H7 (cell line): Measurements from ENCODE around the gene CDCP1. TPM values are rescaled to one million over a fixed set of nuclear protein-coding genes. Genes with fewer than 3 reads are reported as not detected.

Experiments used
- DNase-seq: peaks from one replicate; pipeline ENCODE4 v3.0.0; 2012
- H3K27me3 ChIP-seq: 2 replicates; pipeline ENCODE4 v1.6.0; 2011; ENCODE audit warnings: mild to moderate bottlenecking, low read length; ENCODE audit not compliant: control insufficient read depth, insufficient read depth
- H3K36me3 ChIP-seq: replicated peaks from 2 replicates; pipeline ENCODE4 v1.5.1; 2011; ENCODE audit warnings: low read length; ENCODE audit not compliant: control insufficient read depth, insufficient read depth
- H3K4me3 ChIP-seq: 2 replicates; pipeline ENCODE4 v1.5.1; 2011; ENCODE audit warnings: low read depth, mild to moderate bottlenecking, control low read depth, low read length, moderate library complexity; ENCODE audit not compliant: insufficient read depth
- total RNA-seq: library from RNA; depleted of rRNA; stranded (reverse); fragments of >200 nt; shearing (Covaris generic); gene quantifications from 2 replicates; pipeline ENCODE4 v1.2.3, GENCODE V29; 2014; rRNA removed

Gene CDCP1
- total RNA-seq, 1 experiment from 2014 or later, result 1.5 TPM

DNA sequence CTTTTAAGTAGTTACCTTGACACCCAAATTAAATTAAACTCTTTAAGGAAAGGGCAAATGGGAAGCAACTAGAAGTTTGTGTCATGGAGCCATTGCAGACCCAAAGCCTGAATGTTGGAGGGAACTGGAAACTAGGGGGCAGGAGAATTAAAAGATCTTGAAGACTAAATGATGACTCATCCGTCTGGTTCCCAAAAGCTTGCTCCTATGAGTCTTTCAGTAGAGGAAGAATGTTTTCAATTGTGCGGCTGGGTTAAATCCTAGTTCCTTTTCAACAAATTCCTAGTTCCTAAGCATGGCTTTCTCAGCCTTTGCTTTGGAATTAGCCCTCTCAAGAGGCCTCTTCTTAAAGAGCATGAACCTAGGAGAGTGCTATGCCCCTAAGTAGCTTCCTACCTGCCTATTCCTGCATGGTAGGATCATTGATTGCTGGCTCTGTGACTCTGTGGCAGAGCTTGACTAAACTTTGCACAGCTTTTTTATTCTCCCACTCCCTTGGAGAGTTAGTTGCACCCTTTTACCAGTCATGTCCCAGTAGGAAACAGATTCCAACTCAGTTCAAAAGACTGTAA lies 102.4 kb downstream of the CDCP1 start:
- Histone ChIP-seq H3K36me3 (no peaks in the 10 kb centered on the region), H3K27me3 (no peaks in the 10 kb centered on the region), H3K4me3 (no peak overlapping the region)
- no peak for DNase-seq

DNA sequence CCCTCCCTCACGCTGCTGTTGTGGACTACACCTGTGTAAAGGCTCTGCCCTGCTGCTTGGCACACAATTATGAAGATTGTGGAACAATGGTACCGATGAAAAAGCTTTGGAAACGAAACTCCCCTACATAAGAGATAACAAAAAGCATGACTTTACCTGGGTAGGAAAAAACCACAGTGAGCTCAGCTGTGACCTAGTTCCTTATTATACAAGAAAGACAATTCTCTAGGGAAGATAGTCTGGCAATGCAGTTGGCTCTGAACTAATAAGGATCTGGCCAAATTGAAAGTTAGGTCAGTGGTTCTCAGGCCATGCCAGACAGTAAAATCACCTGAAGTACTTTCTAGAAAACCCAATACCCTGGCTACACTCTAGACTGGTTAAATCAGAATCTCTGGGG lies 104.0 kb downstream of the CDCP1 start:
- H3K4me3 ChIP-seq, result no peak overlapping the region
- no peaks in the 10 kb centered on the region for H3K36me3 ChIP-seq
- no peak for DNase-seq
- H3K27me3 ChIP-seq, result no peaks in the 10 kb centered on the region

DNA sequence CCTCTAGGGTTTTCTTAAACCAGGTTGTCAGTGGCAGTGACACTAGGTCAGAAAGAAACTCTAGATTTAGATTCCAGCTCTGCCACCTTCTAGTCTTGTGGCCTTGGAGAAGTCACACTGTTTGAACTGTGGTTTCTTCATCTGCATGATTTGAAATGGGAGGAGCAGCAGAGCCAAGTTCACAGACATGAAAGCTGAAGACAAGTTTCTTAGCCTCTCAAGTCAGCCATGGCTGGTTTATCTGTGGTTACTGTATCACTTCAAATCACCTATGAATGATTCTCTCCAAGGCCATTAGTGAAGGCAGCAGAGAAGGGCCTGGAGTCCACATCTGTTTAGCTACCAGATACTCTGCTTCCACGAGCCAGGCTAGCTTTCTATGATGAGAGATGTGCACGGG lies 104.5 kb downstream of the CDCP1 start:
- H3K4me3 ChIP-seq, result no peak overlapping the region
- H3K36me3 ChIP-seq, result no peaks in the 10 kb centered on the region
- DNase-seq, result no peak
- H3K27me3 ChIP-seq, result peaks cover 1% of the 10 kb centered on the region; the same call in 1 of the 2 replicates

DNA sequence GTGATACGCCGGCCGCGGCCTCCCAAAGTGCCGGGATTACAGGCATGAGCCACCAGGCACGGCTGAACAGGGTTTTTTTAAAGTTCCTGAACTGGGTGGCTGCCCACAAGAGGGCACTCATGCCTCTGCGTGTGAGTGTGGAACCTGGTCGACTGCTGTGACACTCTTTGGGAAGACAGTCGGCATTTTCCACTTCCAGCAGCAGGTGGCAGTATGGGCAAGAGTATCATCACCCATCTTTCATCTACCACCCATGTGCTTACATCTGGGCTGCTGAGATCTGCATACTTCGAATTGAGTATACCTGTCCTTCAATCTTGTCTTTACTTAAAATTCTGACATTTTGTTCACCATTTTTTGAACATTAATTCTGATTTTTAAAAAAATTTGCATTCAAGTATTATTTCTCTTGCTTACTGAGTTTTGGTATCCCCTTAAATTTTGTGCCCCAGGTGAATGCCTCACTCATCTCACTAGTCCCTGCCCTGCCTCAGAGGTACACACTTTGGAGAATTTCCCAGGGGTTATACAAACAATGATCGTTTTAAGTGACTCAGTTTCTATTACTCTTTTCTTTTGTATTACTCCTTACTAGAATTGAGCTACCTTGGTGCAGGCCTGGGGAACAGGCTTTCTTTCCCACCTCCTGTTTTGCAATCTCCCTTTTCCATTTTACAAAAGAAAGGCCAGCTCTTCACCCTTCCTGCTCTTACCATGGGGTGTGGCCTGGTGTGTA lies 108.3 kb downstream of the CDCP1 start:
- peaks cover 14% of the 10 kb centered on the region; the same call in 1 of the 2 replicates for H3K27me3 ChIP-seq
- DNase-seq, result peak; percentile 91
- H3K36me3 ChIP-seq, result no peaks in the 10 kb centered on the region
- no peak overlapping the region for H3K4me3 ChIP-seq

DNA sequence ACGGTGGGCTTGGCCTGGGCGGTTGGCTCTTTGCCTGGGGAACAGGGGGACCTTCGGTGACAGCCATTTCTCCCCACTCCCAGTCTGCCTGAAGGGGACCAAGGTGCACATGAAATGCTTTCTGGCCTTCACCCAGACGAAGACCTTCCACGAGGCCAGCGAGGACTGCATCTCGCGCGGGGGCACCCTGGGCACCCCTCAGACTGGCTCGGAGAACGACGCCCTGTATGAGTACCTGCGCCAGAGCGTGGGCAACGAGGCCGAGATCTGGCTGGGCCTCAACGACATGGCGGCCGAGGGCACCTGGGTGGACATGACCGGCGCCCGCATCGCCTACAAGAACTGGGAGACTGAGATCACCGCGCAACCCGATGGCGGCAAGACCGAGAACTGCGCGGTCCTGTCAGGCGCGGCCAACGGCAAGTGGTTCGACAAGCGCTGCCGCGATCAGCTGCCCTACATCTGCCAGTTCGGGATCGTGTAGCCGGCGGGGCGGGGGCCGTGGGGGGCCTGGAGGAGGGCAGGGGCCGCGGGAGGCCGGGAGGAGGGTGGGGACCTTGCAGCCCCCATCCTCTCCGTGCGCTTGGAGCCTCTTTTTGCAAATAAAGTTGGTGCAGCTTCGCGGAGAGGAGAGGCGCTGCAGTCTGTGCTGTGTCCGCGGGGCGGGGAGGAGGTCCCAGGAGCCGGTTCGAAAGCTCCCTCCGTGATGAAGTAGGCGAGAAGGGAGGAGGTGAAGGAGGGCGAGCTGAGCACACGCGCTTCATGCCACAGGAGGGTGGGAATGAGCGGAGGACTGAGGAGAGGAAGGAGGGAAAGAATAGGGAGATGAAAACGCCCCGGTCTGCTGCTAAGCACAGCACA lies 110.5 kb downstream of the CDCP1 start:
- Histone ChIP-seq H3K36me3 (no peaks in the 10 kb centered on the region), H3K4me3 (peak overlapping the region; percentile 8; the same call in 1 of the 2 replicates), H3K27me3 (peaks cover 14% of the 10 kb centered on the region; the same call in 1 of the 2 replicates)
- DNase-seq, result peak; percentile 83

DNA sequence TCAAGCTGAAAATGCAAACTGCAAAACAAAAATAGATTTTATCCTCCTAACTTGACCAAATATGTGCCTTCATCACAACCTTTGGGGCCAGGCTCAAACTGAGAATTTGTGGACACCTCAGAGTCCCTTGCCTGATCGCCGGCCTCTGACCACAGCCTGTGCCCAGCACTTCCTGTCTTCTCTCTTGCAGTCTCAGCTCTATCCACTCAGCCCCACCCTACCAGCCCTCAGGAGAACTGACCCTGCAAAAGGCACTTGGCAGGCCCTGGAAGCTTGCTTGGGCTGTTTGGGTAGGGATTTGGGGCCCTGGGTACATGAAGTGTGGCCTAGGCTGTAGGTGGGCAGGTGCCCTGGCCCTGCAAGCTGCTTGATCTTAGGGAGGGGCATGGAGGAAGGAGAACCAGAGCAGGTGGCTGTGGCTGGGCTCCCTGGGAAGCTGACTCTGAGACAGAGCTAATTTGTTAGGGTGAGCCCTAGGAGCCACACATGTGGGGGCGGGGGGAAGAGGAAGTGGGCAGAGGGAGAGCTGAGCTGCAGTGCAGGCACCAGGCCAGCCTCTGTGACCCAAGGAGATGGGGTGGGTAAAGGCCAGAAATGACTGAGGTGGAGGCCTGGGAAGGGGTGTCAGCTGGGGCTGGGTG lies 111.4 kb downstream of the CDCP1 start:
- H3K27me3 ChIP-seq, result peaks cover 14% of the 10 kb centered on the region; the same call in 1 of the 2 replicates
- H3K36me3 ChIP-seq, result no peaks in the 10 kb centered on the region
- no peak overlapping the region for H3K4me3 ChIP-seq

DNA sequence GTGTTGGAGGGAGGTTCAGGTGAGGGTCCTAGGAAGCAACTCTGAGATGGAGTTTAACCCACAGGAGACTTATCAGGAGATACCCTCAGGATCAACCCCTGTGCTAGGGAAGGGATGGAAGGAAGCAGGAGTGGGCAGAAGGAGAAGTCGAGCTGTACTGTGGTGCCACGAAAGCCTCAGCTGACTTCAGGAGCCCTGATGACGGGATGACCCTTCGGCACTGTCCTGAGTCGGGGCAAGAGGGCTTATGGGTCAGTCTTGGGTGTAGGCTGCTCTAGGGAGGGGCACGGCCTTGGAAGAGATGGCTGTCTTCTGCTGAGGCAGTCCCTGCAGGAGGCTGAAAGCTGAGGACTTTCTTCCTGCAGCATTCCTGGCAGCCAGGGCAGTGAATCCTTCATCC lies 112.4 kb downstream of the CDCP1 start:
- Histone ChIP-seq H3K36me3 (no peaks in the 10 kb centered on the region), H3K4me3 (no peak overlapping the region), H3K27me3 (peaks cover 14% of the 10 kb centered on the region; the same call in 1 of the 2 replicates)
- no peak for DNase-seq

More for the DNA sequence above, 111.4 kb downstream of the CDCP1 start:
- DNase-seq, result no peak

Other genes with a start within 250 kb of the CDCP1 start
- 55.6 and 58.2 TPM in 2 replicates for gene ZDHHC3, start 170.2 kb downstream of the CDCP1 start, total RNA-seq
- 83.4 and 96.3 TPM in 2 replicates for gene EXOSC7, start 170.1 kb downstream of the CDCP1 start, total RNA-seq
- gene CLEC3B, start 120.1 kb downstream of the CDCP1 start, total RNA-seq, result not detected in 2 replicates
- gene TMEM158, start 79.9 kb upstream of the CDCP1 start, total RNA-seq, result 9.8 and 11.5 TPM in 2 replicates
- gene LARS2, start 242.2 kb upstream of the CDCP1 start, total RNA-seq, result 54.7 and 59.3 TPM in 2 replicates